GM19035 (cell line): Measurements from ENCODE around the gene MTHFSD.
"Not testable (repeated sequence)": the region's sequence is repeated elsewhere in the genome, so short reads cannot be mapped to it uniquely, and the experiment has no call there.

Source experiments
- ATAC-seq: cut with Tn5 transposase; IDR thresholded peaks from one replicate; pipeline ENCODE4 v1.9.1; 2021; ENCODE audit not compliant: unreplicated experiment

The MTHFSD gene, protein sequence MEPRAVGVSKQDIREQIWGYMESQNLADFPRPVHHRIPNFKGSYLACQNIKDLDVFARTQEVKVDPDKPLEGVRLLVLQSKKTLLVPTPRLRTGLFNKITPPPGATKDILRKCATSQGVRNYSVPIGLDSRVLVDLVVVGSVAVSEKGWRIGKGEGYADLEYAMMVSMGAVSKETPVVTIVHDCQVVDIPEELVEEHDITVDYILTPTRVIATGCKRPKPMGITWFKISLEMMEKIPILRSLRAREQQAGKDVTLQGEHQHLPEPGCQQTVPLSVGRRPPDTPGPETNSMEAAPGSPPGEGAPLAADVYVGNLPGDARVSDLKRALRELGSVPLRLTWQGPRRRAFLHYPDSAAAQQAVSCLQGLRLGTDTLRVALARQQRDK

DNA sequence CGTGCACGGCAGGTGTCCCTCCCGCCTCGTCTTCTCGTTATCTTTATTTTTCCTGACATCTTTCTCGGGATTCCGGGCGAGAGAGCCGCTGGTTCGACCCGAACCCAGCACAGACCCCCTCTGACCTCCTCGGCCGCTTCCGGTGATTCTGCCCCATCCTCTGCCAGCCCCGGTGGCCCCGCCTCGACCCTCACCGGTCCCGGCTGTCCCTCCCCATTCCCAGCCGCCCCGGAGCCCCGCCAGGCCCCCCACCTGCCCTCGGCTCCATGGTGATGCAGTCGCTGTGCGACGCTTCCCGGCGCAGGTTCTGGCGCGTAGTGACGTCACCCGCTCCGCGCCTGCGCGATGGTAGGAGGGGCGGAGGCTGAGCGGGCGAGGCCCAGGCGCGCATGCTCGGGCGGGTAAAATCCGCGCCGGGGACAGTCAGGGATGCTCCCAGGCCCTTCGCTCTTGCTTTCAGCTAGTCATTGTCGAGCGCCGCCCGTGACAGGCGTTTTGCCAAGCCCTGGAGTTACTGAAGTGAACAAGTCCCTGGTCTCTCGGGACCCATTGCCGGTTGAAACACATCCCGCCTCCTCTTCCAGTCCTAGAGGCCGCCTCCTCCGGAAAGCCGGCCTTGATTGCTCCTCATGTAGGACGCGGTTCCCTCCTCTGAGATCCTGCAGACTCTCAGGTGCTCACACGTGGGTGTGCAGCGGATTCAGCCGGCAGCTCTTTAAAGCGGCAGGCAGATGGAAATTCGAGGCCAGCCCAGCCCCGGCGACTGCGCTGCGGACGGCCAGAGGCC is at the start of gene MTHFSD:
TSS of gene MTHFSD (minus strand) at position 319 of the 787 bp plus-strand sequence. CDS start at position 268, 51 bp downstream.
- ATAC-seq: peak; percentile 86

DNA sequence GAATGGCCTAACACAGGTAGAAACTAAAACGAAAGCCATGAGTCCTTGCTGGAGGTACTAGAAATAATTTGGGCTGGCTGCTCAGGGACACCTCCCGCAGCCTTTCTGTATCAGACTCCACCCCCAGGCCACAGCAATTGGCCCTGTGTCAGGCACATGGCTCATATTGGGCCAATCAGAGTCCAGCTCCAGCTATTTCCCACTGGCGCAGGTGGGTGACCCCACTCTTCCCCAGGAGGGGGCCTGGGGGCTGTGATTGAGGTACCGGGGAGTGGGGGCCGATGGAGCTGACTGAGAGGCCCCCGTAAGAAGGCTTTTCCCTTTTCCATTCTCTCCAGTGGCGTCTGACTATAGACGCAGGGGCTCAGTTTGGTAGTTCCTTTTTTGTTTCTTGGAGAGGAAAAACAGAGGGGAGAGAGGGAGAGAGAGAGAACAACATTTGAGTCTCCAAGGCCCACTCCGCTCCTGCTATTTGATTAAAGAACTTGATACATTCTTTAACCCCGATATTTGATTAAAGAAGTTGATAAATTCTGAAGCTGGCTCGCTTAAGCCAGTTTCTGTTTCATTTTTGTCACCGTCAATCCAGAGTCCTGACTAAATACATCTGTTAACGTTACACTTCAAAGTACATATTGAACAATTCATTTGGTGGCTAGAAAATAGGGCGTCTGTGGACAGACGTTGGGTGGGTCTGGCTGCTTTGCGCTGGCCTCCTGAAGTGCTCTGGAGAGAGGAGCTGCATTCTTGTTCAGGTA is 49.6 kb upstream of the MTHFSD start:
- ATAC-seq: no peak

DNA sequence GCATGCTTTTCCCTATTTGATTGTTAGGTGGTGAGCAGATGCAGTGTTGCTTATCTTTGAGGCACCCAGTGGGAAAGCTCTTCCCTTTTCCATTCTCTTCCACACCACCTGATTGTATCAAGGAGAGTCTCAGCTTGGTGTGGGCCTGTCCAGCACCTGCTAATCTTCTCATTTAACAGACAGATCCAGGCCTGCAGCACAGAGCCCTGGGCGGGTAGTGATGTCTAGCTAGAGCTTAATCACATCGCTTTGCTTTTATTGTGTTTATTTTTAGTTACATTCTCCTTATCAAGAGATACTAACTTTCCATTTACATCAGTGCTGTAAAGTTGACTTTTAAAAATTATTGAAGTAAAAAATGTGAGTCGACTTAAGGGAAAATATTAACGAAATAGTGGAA is 47.5 kb upstream of the MTHFSD start:
- no peak for ATAC-seq

DNA sequence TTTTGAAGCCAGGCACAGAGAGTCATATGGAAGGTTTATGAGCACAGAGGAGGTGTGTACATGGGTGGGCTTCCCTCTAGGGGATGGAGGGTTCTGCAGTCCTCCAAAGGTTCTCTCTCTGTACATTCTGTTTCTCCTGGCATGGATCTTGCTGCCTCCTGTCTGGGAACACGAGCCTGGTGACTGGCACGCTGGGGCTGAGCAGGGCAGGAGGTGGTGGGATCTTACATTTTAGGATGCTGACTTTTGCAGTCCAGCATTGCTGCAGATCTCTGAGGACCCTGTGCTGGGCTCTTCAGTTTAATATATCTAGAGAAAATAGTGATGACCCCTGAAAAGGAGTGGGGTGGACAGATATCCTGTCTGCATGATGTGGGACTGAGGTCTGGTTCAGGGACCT is 46.3 kb upstream of the MTHFSD start:
- no peak for ATAC-seq

DNA sequence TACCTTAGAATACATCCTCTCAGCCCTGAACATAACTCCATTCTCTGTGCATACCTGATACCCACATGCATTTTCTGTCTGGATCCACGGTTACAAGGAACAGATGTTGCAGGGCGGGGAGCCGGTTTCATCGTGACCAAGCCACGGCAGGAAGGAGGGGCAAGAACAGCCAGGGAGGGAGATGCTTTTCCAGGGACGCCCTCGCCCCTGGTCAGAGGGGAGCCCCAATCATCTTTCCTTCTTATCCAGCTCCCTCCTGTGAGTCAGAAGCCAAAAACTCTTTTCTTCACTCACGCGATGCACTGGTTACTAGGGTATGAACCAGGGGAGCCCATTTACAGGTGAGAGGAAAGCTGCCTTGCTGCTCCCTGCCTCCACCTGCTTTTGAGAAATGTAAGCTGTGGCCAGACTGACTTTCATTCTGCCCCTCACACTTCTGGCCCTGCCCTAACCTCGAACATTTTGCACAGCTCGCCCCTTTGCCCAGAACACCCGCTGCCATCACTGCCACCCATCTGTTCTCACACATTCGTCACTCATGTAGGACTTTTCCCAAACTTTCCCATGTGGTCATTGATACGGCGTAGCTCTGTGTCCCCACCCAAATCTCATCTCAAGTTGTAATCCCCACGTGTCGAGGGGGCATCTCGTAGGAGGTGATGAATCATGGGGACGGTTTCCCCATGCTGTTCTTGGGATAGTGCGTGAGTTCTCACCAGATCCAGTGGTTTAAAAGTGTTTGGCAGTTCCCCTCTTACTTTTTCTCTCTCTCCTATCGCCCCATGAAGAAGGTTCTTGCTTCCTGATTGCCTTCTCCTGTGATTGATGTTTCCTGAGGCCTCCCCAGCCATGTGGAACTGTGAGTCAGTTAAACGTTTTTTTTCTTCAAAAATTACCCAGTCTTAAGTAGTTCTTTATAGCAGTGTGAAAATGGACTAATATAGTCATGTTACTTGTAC is 43.9 kb upstream of the MTHFSD start:
- ATAC-seq: no peak

DNA sequence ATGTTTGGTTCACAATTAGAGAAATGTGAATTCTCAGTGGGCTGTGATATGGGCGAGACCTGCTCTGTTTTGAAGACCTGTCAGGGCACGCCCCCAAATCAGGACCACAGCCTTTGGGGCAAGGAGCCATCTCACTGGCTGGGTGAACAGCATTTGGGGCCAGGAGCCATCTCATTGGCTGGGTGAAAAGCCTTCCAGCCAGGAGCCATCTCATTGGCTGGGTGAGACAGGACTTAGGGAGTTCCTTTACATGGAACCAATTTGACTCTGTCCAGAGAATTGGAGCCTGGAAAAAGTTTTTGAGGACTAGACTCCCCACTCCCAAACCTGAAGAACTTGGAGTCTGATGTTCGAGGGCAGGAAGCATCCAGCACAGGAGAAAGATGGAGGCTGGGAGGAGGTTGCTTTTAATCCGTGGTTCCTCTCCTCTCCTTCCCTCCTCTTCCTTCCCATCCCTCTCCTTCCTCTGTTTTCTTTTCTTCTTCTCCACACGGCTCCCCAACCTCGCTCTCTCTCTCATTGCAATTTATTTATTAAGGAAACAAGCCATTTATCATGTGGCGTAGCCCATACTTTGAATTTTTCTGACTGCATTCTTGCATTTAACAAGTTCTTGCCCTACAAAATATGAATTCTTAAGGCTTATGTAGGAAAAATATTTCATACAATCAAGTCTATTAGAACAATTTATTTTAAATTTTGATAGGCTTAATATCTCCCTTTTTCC is 43.0 kb upstream of the MTHFSD start:
- no peak for ATAC-seq

DNA sequence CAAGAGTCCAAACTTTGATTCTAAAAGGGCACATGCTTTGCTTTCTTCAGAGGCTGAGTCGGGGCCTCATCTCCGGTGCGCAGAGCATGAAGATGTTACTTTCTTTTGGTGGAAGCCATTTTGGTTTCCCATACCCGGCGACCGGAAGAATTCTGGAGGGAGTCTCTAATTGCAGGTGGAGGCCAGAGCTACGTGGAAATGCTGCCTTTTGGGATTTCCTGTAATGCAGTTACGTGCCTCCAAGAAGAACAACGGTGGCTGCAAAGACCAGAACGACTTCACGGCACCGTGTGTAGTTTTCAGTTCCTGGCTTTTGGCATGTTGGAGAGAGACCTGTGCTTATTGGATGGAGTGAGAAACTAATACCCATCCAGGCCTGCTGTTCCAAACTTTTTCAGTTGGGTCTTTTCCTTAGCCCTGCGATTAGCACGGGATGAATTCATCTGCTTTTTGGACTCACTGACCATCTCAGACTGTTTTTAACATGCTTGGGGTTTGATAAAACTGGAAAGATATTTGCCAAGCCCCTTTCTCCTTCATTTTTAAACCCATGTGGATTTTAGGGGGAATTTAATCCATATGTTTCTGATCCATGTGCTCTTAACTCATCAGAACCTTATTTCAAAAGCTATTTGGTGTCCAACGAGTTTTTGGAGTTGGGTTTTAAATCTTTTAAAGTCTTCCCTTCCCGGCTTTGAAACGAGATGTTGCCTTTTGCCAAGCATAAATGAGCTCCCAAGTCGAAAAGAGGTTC is 42.3 kb upstream of the MTHFSD start:
- ATAC-seq: no peak

DNA sequence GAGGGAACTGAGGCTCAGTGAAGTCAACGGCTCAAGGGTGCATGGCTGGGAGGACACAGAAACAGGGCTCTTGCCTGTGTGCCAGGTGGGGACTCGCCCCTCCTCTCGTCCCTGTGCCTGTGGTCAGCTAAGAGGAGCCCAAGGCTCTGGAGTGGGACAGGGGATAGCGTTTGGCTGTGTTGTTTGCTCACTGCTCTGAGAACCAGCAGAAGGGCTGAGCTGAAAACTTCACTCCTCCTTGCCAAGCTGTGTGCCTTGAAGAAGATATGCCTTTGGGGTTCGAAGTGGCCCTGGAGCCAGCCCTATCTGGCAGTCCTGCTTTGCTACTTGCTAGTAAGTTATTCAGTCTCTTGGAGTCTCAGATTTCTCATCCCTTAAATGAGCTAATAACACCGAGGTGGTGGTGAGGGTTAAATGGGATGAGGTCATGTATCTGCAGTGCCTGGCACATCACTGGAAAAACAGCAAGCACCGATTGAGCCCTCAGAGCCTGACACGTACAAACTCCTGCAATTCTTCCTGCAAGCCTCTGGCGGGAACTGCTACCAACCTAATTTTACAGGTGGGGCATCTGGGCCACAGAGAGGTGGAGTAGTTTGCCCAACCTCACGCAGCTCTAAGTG is 41.1 kb upstream of the MTHFSD start:
- no peak for ATAC-seq

DNA sequence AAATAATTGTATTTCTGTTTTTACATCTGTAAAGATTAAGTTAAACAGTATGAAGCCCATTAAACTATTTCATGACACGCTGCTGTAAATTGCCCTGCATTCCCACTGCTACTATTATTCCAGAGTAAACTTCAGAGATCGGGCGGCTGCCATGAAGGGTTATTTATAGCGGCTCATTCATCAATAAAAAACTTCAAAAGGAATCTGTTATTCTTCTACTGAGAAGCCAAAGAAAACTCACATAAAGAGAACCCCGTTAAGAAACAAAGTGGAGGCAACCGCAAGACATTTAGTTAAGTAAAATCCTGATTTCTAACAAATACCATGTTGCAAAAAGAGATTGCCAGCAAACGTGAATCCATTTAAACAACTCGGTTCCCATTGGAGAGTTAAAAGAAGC is 39.7 kb upstream of the MTHFSD start:
- no peak for ATAC-seq

DNA sequence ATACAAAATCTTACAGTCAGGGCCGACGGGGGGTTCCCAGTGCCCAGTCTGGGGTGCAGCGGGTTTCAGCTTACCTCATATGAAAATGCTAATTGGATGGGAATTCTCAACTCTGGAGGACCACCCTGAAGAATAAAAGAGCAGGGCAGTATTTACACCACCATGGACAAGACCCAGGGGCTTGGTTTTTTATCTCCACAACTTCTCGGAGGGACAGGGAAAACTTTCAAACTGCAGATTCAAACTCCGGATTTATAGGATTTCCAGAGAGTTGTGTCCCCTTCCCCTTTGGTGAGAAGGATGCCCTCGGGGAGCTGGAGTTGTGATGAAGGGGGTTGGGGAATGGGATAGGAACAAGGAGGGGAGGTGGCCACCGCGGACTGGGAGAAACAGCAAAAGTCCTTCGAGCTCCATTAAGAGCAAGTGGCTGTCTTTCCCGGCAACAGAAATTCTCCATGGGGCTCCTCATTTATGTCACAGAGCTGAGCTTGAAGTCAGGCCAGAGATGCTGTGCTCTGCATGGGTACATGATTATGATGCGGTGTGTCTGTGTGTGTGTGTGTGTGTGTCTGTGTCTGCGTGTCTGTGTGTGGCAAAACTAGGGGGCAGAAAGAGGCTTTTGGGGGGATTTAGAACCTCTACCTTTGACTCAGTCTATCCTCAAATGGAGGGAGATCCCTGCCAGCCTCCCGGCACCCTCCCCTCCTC is 39.0 kb upstream of the MTHFSD start:
- ATAC-seq: no peak

DNA sequence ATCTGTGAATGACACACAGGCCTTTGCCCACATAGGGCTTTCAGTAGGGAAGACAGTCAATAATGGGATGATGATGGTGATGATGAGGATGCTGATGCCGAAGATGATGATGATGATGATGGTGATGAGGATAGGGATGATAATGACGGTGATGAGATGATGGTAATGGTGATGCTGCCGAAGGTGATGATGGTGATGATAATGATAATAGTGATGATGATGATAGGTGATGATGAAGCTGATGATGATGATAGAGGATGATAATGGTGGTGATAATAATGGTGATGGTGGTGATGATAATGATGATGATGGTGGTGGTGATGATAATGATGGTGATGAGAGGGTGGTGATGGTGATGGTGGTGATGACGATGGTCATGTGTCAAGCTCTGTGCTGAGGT is 36.2 kb upstream of the MTHFSD start:
- no peak for ATAC-seq

DNA sequence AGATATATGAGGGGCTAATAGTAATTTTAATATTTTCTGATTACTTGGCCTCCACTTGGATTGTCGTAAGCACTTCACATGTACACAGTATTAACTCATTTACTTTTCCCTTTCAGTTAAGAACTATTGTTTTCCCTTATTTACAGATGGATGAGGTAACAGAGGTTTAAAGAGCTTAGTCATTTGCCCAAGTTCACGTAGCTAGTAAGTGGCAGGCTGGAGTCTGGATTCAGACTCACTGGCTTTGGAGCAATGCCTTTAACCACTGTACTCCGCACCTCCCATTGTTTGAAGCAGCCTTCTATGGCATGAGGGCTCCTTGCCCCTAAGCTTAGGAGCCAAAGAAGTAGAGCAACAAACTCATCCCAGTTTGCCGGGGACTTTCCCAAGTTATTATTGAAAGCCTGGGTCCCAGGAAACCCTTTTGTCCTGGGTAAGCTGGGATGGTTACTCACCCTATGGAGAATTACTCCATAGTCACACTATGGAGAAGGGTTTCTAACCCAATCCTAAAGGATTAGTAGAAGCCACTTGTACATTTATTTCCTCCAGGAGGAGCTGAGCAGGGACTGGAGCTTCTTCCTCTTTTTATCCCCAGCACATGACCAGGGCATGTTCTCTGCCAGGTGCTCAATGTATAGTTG is 35.6 kb upstream of the MTHFSD start:
- no peak for ATAC-seq

DNA sequence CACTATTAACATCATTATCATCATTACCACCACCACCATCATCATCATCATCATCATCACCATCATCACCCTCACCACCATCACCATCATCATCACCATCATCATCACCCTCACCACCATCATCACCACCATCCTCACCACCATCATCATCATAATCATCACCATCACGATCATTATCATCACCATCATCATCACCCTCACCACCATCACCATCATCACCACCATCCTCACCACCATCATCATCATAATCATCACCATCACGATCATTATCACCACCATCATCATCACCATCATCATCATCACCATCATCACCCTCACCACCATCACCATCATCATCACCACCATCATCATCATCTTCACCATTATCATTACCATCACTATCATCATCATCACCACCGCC is 32.9 kb upstream of the MTHFSD start:
- not testable (repeated sequence) for ATAC-seq

DNA sequence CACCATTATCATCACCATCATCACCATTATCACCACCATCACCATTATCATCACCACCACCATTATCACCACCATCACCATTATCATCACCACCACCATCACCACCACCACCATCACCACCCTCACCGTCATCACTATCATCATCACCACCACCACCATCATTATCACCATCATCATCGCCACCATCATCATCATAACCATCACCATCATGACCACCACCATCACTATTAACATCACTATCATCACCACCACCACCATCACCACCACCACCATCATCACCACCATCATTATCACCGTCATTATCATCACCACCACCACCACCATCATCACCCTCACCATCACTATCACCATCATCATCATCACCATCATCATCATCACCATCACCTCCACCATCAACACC is 32.5 kb upstream of the MTHFSD start:
- ATAC-seq: no peak

DNA sequence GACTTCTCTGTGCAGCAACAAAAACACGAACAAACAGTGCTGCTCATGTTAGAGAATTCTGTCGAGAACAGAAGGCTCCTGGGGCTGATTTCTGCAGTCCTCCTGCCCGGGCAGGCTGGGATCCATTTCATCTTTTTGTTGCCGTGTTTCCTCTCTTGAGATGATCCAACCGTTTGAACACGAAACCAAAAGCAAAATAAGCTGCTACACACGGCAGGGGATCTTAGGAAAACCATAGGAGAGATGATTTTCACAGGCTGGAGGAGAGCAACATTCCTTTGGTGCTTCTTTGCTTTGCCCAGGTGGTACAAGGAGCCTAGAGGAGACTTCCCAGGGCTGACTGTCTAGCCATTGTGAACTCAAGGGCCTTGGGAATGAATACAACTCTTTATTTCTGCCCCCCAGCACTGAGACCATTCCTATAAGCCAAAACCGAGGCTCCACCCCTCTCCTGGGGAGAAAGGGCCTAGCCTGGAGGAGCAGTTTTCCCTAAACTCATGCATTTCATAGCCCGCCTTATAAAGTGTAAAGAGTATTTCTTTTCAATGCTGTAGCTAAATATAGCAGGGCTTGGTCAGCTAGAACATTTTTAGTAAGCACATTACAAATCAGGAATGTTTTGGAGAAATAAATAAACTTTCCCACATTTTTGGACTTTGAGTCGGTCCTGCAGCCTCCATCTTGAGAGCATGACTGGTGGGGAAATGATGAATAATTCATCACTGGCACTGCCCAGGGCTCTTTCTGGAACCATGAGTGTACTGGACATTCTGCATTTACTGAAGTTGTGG is 31.0 kb upstream of the MTHFSD start:
- no peak for ATAC-seq
